ENCODE data around the gene NKD2.
A peak's percentile ranks its signal among the peaks of the same experiment; 100 is the strongest.

The NKD2 gene

DNA sequence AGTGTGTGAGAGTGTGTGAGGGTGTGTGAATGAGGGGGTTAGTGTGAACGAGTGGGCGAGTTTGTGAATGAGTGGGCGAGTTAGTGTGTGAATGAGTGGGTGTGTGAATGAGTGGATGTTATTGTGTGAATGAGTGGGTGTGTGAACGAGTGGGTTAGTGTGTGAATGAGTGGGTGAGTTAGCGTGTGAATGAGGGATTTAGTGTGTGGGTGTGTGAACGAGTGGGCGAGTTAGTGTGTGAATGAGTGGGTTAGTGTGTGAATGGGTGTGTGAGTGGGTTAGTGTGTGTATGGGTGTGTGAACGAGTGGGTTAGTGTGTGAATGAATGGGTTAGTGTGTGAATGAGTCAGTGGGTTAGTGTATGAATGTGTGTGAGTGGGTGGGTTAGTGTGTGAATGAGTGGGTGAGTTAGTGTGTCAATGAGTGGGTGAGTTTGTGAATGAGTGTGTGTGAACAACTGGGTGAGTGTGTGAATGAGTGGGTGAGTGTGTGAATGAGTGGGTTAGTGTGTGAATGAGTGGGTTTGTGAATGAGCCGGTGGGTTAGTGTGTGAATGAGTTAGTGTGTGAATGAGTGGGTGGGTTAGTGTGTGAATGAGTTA, 37.5 kb downstream of the NKD2 start:
- DNase-seq (ENCODE audit: low read depth): no peak

DNA sequence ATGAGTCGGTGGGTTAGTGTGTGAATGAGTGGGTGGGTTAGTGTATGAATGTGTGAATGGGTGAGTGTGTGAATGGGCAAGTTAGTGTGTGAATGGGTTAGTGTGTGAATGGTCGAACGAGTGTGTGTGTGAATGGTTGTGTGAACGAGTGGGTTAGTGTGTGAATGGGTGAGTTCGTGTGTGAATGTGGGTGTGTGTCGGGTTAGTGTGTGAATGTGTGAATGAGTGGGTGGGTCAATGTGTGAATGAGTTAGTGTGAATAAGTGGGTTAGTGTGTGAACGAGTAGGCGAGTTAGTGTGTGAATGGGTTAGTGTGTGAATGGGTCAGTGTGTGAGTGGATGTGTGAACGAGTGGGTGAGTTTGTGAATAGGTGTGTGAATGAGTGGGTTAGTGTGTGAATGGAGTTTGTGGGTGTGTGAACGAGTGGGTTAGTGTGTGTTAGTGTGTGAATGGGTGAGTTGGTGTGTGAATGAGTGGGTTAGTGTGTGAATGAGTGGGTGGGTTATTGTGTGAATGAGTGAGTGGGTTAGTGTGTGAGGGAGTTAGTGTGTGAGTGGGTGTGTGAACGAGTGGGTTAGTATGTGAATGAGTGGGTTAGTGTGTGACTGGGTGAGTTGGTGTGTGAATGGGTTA, 38.8 kb downstream of the NKD2 start:
- no peak for DNase-seq (ENCODE audit: low read depth)

DNA sequence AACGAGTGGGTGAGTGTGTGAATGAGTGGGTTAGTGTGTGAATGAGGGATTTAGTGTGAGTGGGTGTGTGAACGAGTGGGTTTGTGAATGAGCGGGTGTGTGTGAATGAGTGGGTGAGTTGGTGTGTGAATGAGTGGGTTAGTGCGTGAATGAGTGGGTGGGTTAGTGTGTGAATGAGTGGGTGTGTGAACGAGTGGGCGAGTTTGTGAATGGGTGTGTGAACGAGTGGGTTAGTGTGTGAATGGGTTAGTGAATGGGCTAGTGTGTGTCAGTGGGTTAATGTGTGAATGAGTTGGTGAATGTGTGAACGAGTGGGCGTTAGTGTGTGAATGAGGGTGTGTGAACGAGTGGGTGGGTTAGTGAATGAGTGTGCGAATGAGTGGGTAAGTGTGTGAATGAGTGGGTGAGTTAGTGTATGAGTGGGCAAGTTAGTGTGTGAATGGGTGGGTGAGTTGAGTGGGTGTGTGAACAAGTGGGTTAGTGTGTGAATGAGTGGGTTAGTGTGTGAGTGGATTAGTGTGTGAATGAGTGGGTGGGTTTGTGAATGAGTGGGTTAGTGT, 39.6 kb downstream of the NKD2 start:
- no peak for DNase-seq (ENCODE audit: low read depth)

DNA sequence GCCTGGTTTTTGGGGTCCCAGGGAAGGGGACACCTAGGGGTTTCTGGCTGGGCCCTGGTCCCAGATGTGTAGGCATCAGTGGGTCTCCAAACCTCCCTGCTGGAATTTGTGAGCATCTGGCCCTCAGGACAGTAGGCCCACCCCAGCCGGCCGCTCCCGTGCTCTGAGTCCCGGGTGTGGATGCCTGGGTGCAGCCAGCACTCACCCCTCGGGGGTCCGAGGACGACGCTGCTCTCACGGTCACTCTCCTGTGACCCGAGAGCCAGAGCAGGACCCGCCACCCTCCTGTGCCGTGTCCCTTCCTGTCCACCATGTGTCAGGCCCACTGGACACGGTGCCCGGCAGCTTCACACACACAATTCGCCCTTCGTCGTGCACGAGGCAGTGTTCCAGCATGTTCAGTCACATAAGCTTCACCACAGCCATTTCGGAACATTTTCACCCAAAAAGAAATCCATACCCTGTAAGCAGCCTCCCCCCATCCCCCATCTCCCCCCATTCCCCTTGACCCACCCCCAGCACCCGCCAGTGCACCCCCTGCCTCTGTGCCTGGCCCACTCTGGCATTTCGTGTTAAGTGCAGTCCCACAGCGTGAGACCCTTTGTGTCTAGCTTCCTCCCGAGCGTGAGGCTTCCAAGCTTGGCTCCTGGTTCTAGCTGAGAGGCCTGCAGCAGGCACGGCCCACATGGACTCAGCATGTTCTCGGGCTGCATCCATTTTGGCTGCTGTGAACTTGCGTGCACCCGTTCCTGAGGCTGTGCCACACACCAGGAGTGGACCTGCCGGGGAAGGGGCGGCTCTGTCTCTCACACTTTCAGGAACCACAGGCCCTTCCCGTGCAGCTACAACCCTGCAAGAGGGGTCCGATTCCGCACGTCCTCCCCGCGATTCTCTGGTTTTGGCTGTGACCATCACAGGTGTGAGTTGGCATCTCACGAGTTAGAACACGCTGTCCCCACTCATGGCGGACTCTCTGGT, 40.5 kb downstream of the NKD2 start:
- no peak for DNase-seq (ENCODE audit: low read depth)

DNA sequence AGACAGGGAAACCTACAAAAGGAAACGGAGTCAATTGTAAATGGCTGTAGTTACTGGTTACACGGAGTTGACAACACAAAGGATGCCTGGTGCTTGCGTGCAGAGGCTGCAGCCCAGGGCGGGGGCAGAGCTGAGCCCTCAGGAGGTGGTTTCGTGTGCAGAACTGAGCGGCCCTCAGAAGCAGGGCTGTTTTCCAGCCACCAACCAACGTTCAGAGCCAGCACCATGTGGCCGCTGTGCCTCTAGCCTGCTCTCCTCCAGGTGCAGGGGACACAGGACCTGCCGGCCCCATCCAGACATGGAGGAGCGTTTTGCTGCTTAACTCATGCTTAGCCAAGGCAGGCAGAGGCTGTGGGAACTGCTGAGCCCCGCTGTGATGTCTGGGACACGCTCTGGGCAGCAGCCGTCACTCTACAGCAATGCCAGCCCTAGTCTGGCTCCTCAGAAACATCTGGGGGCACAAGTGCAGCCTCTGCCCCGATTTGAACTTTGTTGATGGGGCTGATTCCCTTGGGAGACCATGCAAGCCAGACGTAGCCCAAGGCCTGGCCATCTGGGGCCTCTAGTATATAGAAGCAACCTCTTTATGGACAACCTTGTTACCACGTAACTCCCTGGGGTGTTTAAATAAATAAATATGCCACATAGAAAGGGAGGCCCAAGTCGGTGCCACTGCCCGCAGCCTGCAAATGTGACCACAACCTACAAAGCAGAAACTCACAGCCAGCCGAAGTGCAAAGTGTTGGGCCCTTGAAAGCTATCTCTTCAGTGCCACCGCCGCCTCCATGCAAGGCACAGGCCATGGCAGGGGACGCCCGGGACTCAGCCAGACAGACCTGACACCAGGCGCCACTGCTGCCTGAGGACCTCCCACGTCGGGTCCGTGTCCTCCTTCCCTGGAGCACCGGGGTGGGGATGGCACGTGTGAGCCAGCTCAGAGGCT, 42.1 kb downstream of the NKD2 start:
- no peak for DNase-seq (ENCODE audit: low read depth)

DNA sequence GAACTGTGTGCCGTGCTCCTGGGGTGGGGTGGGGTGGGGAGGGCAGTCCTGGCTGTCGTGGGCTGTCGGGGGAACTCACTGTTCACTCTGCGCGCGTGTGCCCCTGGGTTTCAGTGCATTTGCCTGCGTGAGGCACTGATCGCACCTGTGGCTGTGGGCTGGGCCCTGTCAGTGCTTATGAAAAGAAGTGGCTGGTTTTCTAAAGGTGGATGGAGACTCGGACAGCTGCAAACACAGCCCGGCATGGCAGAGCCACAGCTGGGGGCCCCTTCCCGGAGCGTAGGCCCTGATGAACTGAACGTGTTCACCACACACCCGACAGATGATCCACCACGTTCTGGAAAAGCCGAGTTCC, 42.7 kb downstream of the NKD2 start:
- DNase-seq (ENCODE audit: low read depth): no peak

DNA sequence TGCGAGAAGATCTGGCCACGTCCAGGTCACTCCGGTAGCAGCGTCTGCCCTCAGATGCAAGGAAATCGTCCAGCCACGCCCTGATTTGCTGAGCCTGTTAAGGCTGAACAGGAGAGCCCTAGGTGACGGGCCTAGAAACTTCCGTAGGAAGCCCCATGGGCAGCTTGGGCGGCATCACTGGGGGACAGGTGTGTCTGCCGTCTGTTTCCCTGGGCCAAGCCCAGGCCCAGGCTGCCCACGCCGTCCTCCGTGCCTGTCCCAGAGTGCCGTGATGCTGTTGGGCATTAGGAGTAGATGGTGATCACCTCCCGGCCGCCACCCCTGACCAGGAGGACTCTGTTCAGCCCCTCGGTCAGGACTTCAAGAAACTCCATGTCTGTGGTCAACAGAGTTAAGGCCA, 43.5 kb downstream of the NKD2 start:
- no peak for DNase-seq (ENCODE audit: low read depth)

DNA sequence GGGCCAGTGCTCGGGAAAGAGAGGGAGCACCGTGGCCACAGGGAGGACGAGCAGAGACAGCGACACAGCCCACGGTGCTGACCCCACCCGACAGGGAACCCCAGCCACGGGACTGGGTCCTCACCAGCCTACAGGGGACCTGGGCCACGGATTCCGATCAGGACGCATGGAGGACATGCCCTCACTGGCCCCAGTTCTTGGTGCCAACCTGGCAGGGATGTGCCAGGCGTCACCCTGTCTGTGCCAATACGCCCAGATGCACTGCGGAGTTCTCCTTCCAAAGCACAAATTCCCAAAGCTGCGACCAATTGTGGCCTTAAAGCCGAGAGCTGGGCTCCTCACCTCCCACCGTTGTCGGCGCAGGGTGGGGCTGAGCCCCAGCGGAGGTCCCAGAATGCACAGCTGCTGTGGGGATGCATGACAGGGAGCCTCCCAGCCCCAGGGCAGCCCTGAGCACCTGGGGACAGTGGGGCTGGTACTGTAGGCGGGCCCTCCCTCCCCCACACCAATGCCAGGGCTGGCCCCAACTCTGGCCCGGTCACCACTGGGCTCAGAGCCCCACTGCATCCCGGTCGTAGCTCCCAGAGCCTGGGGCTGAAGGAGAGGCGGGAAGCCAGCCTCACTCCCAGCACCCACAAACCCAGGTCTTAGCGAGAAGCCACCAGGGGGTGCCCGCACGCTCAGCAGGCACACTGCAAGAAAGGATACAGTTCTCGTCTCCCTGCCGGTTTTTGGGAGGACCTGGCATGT, 44.2 kb downstream of the NKD2 start:
- no peak for DNase-seq (ENCODE audit: low read depth)

DNA sequence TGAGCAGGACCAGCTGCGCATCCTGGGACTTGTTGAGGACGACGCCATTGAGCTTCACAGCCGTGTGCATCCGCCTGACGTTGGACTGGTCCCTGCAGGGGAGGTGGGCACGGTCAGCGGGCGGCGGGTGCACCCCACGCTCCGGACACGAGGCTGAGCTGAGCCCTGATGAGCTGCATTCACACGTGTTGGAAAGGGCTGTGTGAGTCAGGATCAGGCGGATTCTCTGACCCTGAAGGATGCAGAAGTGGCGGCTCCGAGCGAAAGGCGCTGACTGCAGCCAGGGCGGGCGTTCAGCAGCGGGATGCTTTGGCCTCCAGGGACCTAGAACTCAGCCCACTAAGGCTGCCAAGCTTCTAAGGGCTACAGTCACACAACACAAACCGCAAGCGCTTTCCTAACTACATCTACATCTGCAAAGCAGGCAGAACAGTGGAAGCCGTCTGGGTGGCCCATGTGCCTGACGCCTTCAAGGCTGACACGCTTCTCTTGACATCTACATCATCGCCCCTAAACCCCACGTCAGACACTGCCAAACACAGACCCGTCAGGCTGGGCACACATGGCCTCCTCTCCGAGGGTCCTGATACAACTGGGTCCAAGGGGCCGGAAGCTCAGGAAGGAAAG, 44.9 kb downstream of the NKD2 start:
- peak; percentile 44 for DNase-seq (ENCODE audit: low read depth)

DNA sequence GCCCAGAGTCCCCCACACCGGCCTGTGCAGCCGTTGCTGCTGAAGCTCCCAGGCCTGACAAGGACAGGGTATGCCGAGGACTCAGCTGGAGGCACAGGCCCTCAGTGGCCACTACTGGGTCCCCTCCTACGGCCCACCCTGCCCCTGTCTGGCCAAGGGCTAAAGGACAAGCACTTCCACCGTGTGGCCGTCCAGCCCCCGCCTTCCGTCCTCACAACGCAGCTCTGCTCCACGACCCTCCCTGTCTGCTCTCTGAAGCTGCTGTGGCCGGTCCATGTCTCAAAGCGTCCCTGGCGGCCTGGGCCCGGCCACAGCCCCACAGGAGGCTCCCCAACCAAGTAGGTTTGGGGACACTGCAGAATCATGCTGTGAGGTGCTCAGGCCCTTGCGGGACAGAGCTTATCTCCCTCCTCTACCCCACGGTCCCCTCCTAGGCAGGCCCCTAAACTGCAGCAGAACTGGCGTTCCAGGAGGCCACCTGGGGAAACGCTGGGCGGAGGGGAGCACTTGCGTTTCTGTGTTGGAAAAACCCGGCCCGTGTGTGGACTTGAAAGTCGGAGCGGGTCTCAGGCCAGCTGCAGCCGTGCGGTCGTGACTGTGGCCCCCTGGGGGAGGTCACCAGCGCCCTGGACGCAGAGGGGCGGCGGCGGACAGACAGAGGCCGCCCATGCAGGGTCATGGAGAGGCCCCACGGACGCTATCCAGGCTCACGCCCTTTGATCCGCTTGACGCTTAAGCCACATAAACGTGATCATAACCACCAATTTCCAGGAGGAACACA, 45.6 kb downstream of the NKD2 start:
- DNase-seq (ENCODE audit: low read depth): no peak

DNA sequence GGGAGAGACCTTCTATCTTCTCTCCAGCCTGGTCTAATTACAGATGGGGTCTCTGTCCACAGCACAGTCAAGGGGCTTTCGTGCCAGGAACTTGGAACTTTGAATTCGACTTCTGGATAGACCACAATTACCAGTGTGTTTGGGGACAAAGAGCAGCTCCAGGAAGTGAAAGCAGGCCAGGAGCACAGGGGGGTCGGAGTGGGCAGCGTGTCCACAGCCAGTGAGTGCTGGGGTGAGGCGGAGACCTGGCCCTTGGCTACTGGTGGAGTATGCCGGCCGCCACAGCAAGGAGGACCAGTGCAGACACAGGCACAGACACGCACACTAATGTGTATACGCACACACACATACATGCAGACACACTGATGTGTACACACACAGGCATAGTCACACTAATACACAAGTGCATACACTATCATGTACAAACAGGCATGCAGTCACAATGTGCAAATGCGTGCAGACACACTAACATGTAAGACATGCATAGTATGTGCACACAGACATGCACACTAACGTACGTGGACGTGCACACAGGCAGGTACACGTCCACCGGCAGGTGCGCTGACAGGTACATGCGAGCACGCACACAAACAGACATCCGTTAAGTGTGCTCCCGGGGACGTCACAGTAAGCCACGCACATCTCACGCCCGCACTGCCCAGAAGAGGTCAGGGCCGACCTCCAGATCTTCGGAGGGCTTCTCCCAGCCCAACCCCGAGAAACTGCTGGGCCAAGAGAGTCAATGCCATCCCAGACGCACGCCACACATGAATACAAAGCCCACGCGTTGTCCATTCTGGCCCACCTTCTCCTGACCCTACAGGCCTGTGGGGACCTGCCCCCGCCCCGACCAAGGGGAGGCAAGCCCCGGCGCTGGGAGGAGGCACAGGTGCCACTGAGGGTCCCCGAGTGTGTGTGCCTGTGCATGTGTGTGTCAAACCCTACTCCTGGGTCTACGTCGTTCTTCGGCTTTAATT, 46.5 kb downstream of the NKD2 start:
- no peak for DNase-seq (ENCODE audit: low read depth)

DNA sequence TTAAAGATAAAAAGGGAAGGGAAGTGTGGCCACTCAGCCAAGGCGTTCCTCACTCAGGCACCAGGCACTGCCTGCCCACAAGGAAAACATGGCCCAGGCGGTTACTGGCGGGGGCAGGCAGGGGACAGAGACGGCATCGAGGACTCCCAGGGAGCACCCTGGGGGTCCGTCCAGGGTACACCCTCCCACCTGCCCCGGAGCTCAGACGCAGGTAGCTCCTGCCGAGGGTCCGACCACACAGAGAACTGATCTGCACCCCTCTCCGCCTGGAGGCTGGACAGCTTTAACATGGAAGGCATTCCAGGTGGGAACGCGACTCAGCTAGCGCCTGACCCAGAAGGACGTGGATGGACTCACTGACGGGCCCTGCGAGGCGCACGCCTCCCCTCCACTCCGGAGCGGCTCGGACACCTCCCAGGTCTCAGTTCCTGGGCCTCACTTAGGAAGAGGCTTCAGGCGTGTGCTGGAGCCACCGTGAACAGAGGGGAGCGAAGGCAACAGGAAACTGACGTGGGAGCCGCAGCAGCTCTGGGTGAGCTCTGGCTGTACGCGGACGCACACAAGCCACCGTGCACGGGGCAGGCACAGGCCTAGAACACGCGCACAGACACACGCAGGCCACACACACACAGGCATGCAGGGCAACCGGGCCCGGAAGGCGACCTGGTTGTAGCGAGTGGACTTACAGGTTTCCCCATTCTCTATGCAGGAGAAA, 47.5 kb downstream of the NKD2 start:
- no peak for DNase-seq (ENCODE audit: low read depth)

DNA sequence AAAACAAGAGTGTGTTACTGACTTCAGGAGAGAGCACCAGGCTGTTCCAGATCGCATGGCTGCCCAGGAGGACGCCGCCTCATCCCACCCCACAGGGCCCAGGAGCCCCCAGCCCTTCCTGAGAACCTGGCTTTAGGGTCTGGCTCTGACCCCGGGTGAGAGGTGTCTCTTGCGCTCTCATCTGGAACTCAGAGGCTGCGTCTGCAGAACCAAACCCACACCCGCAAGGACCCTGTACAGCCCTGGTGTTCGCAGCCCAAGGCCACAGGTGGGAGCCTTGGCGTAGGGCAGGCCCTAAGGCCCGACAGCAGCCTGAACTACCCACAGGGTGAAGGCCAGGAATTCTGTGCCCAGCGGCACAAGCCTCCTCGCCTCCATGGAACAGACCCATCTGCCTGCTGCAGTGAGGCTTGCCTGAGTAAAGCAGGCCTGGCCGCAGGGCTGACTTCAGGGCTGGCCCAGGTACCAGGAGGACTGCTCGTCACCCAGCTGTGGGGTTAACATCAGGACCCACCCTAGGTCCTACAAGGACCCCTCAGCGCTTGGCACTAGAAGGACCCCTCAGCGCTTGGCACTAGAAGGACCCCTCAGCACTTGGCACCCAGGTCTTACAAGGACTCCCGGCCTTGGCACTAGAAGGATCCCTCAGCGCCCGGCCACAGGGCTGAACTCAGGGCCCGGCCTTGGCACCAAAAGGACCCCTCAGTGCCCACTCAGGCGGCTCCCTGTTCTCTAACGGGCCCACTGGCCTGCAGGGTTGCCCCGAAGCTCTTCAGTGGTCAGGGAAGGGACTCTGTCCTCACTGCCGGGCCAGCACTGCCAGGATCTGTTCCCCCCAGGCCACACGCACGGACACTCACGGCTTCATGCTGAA, 48.2 kb downstream of the NKD2 start:
- DNase-seq (ENCODE audit: low read depth): no peak

DNA sequence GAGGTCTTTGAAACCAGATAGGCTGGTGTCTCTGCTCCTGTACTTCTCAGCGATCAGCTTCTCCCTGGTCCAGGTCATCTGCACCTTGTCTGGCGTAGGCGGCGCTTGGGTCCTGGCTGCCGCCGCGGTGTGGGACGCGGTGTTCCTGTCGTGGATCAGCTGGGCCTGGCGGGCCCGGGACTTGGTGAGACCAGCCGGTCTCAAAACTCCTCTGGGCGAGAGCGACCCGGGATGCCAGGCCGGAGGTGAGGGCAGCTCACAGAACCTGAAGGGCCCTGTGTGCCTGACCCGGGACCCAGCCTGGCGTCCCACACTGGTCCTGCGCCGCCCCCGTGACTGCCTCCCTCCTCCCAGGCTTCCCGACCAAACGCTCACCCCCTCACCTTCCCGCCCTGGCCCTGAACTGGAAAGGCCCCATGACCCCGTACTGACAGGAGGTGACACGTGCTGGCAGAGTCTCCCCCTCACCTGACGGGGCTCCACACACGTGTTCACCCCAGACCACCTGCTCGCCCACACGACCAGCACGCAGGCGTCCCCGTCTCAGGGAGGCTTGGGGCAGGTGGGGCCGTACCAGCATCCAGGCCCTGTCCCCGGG, 49.0 kb downstream of the NKD2 start:
- no peak for DNase-seq (ENCODE audit: low read depth)

DNA sequence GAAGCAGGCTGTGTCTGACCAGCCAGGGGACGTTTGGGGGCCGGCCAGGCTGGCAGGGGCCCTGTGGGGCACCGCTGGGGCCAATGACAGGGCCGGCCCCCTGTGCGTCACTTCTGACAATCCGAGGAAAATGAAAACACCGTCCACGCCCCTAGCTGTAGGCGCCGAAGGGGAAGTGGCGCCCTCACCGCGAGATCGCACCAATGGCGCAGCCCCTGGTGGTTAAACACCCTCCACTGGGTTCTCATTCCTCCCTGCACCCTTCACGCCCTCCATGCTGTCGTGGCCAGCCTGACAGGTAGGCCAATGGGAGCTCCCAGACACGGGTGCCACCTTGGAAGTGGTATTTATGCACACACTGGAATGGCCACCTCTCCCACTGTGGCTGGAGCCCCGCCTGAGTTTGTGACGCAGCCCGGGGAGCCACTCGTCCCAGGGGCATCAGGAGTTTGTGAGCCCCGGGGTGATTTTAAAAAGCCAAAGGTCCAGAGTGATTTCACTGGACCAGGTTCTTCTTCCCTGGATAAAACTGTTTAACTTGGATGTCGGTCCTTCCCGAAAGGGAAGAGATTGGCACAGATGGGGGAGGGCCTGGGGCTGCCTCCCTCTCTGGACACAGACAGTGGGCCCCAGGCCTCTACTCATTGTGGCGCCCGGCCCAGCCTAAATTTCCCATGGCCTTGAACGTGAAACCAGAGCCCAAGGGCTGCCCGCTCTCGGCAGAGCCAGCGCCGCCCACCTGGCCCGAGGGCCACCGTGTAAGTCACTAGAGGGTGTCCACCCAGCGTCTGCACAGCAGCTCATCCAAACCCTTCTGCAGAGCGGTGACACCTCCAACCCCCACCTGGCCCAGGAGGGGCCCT, 49.7 kb downstream of the NKD2 start:
- no peak for DNase-seq (ENCODE audit: low read depth)
